ENCODE measurements around the gene RYR3.

GRCh38 chr15:33490703-33491102 is 179.9 kb downstream of the RYR3 start:
- no peak for TF ChIP-seq CTCF (conservative IDR thresholded peaks at IDR 0.05; ENCODE audit: low read length)
- no peak for TF ChIP-seq EZH2phosphoT487 (IDR thresholded peaks at IDR 0.05; ENCODE audit: borderline replicate concordance)
